Heart left ventricle (tissue), 13 donors: ENCODE data around the gene OR6K6.

Experiments used
- POLR2A ChIP-seq, 2 donors: fragments of 450-650 bp; IDR thresholded peaks; one replicate each; pipeline ENCODE4 v1.6.1; 2017; ENCODE audit warnings: antibody characterized with exemption in 2 of 2, mild to moderate bottlenecking in 2 of 2, moderate library complexity in 2 of 2
- TF ChIP-seq, protein P1 (sequence below), 12 donors: fragments of 200-600 bp; sonication (generic) in 4 of 12; IDR thresholded peaks; one replicate each; pipeline versions ENCODE4 v1.5.0 to v1.8.0; 2018 to 2022; ENCODE audit warnings: antibody characterized with exemption in 12 of 12, mild to moderate bottlenecking in 5 of 12
- donor health status: ischemic (EF 13 %, LVEDD 7.1; RV severe dilation, severe dysfunction).
- donor health status: DM: no; HTN: yes; CAD: no.
- donor health status: DM: no; HTN: no; CAD: no.
- donor health status: ischemic (EF 25% LVEDD 6.9; RV normal size, moderate dysfunction).
- donor health status: ischemic (EF 25% LVEDD 5.7; RV mildly dilated, moderate dysfunction).
- donor health status: ischemic (EF 35%, LVEDD 5.7; RV mildly dilated, moderate dysfunction).
- donor health status: nonischemic (EF 11% LVEDD 7.7; RV severe dilation, severe dysfunction).
- donor health status: DM: yes; HTN: yes; CAD: no.
- donor health status: PGD.
- donor health status: ischemic (EF 29% LVEDD 5.4; RV normal size, mild dysfunction).
- donor health status: nonischemic (EF 23%, LVEDD 6.1; RV moderate dilation, normal function).

DNA sequence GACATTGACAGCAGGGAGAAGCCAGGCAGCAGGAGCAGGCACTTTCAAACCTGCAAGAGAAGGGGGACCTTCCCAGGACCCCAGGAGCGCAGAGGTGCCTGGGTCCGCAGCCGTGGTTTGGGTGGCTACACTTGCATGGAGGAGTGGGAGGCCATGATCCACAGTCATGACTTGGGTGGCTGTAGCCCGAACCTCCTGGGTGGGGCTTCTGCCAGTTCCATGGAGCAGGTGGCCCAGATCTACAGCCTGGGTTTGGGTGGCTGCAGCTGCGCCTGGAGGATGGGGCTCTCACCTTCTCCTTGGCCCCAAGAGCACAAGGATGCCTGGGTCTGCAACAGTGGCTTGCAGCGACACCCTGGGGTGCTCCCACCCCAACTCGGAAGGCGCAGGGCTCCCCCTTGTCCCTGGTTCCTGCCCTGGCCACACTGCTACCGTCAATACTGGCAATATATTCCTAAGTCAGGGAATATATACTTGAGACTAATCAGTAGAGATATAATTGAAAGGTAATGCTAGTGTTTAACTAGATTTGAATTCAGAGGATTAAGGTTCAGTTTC is 2.3 kb upstream of the OR6K6 start:
- TF ChIP-seq, protein P1, sequence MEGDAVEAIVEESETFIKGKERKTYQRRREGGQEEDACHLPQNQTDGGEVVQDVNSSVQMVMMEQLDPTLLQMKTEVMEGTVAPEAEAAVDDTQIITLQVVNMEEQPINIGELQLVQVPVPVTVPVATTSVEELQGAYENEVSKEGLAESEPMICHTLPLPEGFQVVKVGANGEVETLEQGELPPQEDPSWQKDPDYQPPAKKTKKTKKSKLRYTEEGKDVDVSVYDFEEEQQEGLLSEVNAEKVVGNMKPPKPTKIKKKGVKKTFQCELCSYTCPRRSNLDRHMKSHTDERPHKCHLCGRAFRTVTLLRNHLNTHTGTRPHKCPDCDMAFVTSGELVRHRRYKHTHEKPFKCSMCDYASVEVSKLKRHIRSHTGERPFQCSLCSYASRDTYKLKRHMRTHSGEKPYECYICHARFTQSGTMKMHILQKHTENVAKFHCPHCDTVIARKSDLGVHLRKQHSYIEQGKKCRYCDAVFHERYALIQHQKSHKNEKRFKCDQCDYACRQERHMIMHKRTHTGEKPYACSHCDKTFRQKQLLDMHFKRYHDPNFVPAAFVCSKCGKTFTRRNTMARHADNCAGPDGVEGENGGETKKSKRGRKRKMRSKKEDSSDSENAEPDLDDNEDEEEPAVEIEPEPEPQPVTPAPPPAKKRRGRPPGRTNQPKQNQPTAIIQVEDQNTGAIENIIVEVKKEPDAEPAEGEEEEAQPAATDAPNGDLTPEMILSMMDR (IDR thresholded peaks at IDR 0.05): no peak
- no peak for TF ChIP-seq POLR2A (IDR thresholded peaks at IDR 0.05)
